Liver (tissue), 9 donors: ENCODE results near the gene SEPTIN10. TPM values are rescaled to one million over a fixed set of nuclear protein-coding genes. Genes with fewer than 3 reads are reported as not detected.

Experiments used
- DNase-seq: peaks from one replicate; pipeline ENCODE4 v3.0.0-alpha.2; 2017; ENCODE audit warnings: low spot score
- H3K27ac ChIP-seq, 2 donors: one replicate each; pipeline ENCODE4 v1.7.0; 2013; ENCODE audit warnings: inconsistent platforms in 2 of 2, low read length in 2 of 2, control low read depth in 1 of 2, low read depth in 1 of 2, mild to moderate bottlenecking in 1 of 2
- H3K27me3 ChIP-seq, 4 donors: one replicate each; pipeline versions ENCODE4 v1.6.1 to v1.7.0; 2013; ENCODE audit warnings: low read length in 3 of 4, inconsistent platforms in 1 of 4, mild to moderate bottlenecking in 1 of 4, moderate library complexity in 1 of 4; ENCODE audit not compliant: control insufficient read depth in 4 of 4, insufficient read depth in 4 of 4
- H3K36me3 ChIP-seq, 4 donors: one replicate each; pipeline versions ENCODE4 v1.6.1 to v1.7.0; 2013; ENCODE audit warnings: low read length in 3 of 4, mild to moderate bottlenecking in 3 of 4, low read depth in 1 of 4, moderate library complexity in 1 of 4; ENCODE audit not compliant: control insufficient read depth in 4 of 4, insufficient read depth in 3 of 4
- H3K4me1 ChIP-seq, 4 donors: one replicate each; pipeline versions ENCODE4 v1.6.1 to v1.7.0; 2013; ENCODE audit warnings: low read length in 3 of 4, mild to moderate bottlenecking in 3 of 4, moderate library complexity in 1 of 4; ENCODE audit not compliant: control insufficient read depth in 4 of 4, insufficient read depth in 4 of 4
- H3K4me3 ChIP-seq, 3 donors: one replicate each; pipeline versions ENCODE4 v1.6.1 to v1.7.0; 2013; ENCODE audit warnings: low read length in 3 of 3, control low read depth in 1 of 3, low read depth in 1 of 3, mild to moderate bottlenecking in 1 of 3
- H3K9ac ChIP-seq, 2 donors: one replicate each; pipeline ENCODE4 v1.7.0; 2013; ENCODE audit warnings: low read length in 2 of 2, mild to moderate bottlenecking in 2 of 2, moderate library complexity in 2 of 2, control low read depth in 1 of 2, low read depth in 1 of 2
- H3K9me3 ChIP-seq, 4 donors: one replicate each; pipeline versions ENCODE4 v1.6.1 to v1.7.0; 2013; ENCODE audit warnings: low read length in 3 of 4; ENCODE audit not compliant: control insufficient read depth in 4 of 4
- EGR1 ChIP-seq, 2 donors: IDR thresholded peaks; 2 replicates each; pipeline ENCODE4 v1.6.1; 2016 to 2018; ENCODE audit warnings: antibody characterized with exemption in 2 of 2, low read depth in 2 of 2
- FOXA1 ChIP-seq: IDR thresholded peaks from 2 replicates; pipeline ENCODE4 v1.6.1; 2016; ENCODE audit warnings: antibody characterized with exemption
- GABPA ChIP-seq, 2 donors: IDR thresholded peaks in 1 of 2; conservative IDR thresholded peaks in 1 of 2; 2 replicates each; pipeline ENCODE4 v1.6.1; 2016; ENCODE audit warnings: antibody characterized with exemption in 2 of 2, mild to moderate bottlenecking in 1 of 2, moderate library complexity in 1 of 2
- HNF4A ChIP-seq, 2 donors: conservative IDR thresholded peaks; 2 replicates each; pipeline ENCODE4 v1.6.1; 2016; ENCODE audit warnings: antibody characterized with exemption in 2 of 2, mild to moderate bottlenecking in 2 of 2
- JUND ChIP-seq, 2 donors: IDR thresholded peaks; 2 replicates each; pipeline ENCODE4 v1.6.1; 2016; ENCODE audit warnings: antibody characterized with exemption in 2 of 2
- NR2F2 ChIP-seq: IDR thresholded peaks from 2 replicates; pipeline ENCODE4 v1.6.1; 2016; ENCODE audit warnings: antibody characterized with exemption
- RAD21 ChIP-seq, 2 donors: IDR thresholded peaks; 2 replicates each; pipeline ENCODE4 v1.6.1; 2016; ENCODE audit warnings: antibody characterized with exemption in 2 of 2, mild to moderate bottlenecking in 2 of 2
- RXRA ChIP-seq, 2 donors: IDR thresholded peaks; 2 replicates each; pipeline ENCODE4 v1.6.1; 2017 to 2018; ENCODE audit warnings: antibody characterized with exemption in 2 of 2, mild to moderate bottlenecking in 1 of 2
- SP1 ChIP-seq: IDR thresholded peaks from 2 replicates; pipeline ENCODE4 v1.6.1; 2018; ENCODE audit warnings: antibody characterized with exemption, mild to moderate bottlenecking
- TAF1 ChIP-seq: conservative IDR thresholded peaks from 2 replicates; pipeline ENCODE4 v1.6.1; 2016; ENCODE audit warnings: antibody characterized with exemption, mild to moderate bottlenecking
- YY1 ChIP-seq: IDR thresholded peaks from 2 replicates; pipeline ENCODE4 v1.6.1; 2016; ENCODE audit warnings: antibody characterized with exemption, mild to moderate bottlenecking
- WGBS: extraction: QIAGEN DNeasy Blood & Tissue Kit; methylation state at CpG from one replicate; pipeline ENCODE4 v1.1.7; 2013; 5-methylcytosine and 5-hydroxymethylcytosine counted together
- polyA plus RNA-seq, 2 donors: library from polyadenylated mRNA; stranded (reverse) in 1 of 2; unstranded in 1 of 2; fragments of 200-250 nt in 1 of 2; fragments of >200 nt in 1 of 2; fragmentation: Nextera tagmentation in 1 of 2; extraction: Ambion mirVana in 1 of 2; gene quantifications; one replicate each; pipeline versions ENCODE4 v1.2.1 to v1.2.3, GENCODE V29; 2013 to 2015
- total RNA-seq, 2 donors: library from RNA; depleted of rRNA; stranded (reverse); fragments of >200 nt; gene quantifications; one replicate each; pipeline ENCODE4 v1.2.3, GENCODE V29; 2014
- TF ChIP-seq, protein P1 (sequence below): IDR thresholded peaks from 2 replicates; pipeline ENCODE4 v1.6.1; 2016; ENCODE audit warnings: antibody characterized with exemption, mild to moderate bottlenecking
- TF ChIP-seq, protein P2 (sequence below): IDR thresholded peaks from 2 replicates; pipeline ENCODE4 v1.6.1; 2016; ENCODE audit warnings: antibody characterized with exemption
- TF ChIP-seq, protein P3 (sequence below): fragments of 150-350 bp; IDR thresholded peaks from 2 replicates; pipeline ENCODE4 v1.5.1; 2017; ENCODE audit warnings: improper control_type of control experiment, low read depth, low read length; ENCODE audit not compliant: missing input control
- donor health status: healthy.
- donor health status: healthy.
- donor health status: healthy.
- donor health status: healthy.
- donor health status: healthy.

SEPTIN10 gene
- total and polyA plus RNA-seq, 4 donors, result 19.6 to 35.9 (median 20.1) TPM

DNA sequence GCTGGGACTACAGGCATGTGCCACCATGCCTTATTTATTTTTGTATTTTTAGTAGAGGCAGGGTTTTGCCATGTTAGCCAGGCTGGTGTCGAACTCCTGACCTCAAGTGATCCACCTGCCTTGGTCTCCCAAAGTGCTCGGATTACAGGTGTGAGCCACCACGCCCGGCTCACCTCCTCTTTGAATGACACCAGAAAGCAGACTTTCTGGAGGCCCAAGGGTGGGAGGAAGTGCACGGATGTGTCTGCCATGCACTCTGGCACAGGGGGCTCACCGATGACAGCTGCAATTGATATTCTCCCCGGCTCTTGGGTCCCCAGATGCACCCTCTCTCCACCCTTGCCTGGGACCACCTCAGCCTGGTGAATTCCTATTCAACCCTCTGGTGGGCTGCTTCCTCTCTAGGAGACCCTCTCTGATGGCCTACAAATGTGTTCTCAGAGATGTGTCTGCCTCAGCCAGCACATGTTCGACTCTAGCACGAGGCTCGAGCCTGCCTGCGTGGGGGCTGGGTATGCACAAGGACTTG lies 87.3 kb downstream of the SEPTIN10 start:
- DNase-seq, result no peak
- Histone ChIP-seq H3K27ac (no peak overlapping the region), H3K4me3 (no peak overlapping the region), H3K27me3 (no peaks in the 10 kb centered on the region), H3K36me3 (no peaks in the 10 kb centered on the region), H3K9me3 (no peaks in the 10 kb centered on the region), H3K4me1 (peaks cover 0 to 4% (median 1%) of the 10 kb centered on the region in 4 donors), H3K9ac (no peak overlapping the region)
- 92% methylated on average over 11 of the region's 11 CpGs for WGBS
- no peak for TF ChIP-seq HNF4A (conservative IDR thresholded peaks at IDR 0.05)
- TF ChIP-seq RXRA (IDR thresholded peaks at IDR 0.05), result no peak
- TF ChIP-seq, protein P1, sequence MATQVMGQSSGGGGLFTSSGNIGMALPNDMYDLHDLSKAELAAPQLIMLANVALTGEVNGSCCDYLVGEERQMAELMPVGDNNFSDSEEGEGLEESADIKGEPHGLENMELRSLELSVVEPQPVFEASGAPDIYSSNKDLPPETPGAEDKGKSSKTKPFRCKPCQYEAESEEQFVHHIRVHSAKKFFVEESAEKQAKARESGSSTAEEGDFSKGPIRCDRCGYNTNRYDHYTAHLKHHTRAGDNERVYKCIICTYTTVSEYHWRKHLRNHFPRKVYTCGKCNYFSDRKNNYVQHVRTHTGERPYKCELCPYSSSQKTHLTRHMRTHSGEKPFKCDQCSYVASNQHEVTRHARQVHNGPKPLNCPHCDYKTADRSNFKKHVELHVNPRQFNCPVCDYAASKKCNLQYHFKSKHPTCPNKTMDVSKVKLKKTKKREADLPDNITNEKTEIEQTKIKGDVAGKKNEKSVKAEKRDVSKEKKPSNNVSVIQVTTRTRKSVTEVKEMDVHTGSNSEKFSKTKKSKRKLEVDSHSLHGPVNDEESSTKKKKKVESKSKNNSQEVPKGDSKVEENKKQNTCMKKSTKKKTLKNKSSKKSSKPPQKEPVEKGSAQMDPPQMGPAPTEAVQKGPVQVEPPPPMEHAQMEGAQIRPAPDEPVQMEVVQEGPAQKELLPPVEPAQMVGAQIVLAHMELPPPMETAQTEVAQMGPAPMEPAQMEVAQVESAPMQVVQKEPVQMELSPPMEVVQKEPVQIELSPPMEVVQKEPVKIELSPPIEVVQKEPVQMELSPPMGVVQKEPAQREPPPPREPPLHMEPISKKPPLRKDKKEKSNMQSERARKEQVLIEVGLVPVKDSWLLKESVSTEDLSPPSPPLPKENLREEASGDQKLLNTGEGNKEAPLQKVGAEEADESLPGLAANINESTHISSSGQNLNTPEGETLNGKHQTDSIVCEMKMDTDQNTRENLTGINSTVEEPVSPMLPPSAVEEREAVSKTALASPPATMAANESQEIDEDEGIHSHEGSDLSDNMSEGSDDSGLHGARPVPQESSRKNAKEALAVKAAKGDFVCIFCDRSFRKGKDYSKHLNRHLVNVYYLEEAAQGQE, result no peak
- TF ChIP-seq, protein P2, sequence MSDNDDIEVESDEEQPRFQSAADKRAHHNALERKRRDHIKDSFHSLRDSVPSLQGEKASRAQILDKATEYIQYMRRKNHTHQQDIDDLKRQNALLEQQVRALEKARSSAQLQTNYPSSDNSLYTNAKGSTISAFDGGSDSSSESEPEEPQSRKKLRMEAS, result no peak
- TF ChIP-seq EGR1 (IDR thresholded peaks at IDR 0.05; ENCODE audit: low read depth in 2 of 2), result no peak
- no peak for TF ChIP-seq TAF1
- TF ChIP-seq YY1, result no peak
- no peak for TF ChIP-seq SP1
- no peak for TF ChIP-seq JUND (IDR thresholded peaks at IDR 0.05)
- no peak for TF ChIP-seq RAD21 (IDR thresholded peaks at IDR 0.05)

DNA sequence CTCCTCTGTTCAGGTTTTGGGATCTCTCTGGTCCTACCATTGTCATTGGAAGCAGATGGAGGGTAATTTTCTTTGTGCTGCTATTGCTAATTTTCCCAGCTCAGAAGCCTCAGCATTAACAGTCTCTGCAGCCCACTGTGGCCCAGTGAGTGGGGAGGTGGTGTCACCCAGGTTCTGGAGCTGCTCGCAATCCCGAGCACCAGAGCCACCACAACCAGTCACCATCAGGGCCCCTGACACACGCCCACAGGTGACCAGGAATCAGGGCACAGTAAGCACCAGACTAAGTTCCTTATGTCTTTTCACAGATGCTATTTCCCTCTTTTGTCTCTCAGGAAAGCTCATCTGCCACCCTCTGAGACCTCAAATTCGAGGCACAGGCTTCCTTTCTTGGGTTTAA lies 87.9 kb downstream of the SEPTIN10 start:
- H3K36me3 ChIP-seq, result no peaks in the 10 kb centered on the region
- no peak for DNase-seq
- peaks cover 0 to 5% (median 1%) of the 10 kb centered on the region in 4 donors for H3K4me1 ChIP-seq
- no peak overlapping the region for H3K9ac ChIP-seq
- H3K27ac ChIP-seq, result no peak overlapping the region
- no peak overlapping the region for H3K4me3 ChIP-seq
- 76% methylated on average over 4 of the region's 4 CpGs for WGBS
- no peaks in the 10 kb centered on the region for H3K27me3 ChIP-seq
- no peak for TF ChIP-seq GABPA (IDR thresholded peaks at IDR 0.05 in 1 of 2, conservative IDR thresholded peaks at IDR 0.05 in 1 of 2)
- no peak for TF ChIP-seq FOXA1
- TF ChIP-seq HNF4A (conservative IDR thresholded peaks at IDR 0.05), result no peak
- no peak for TF ChIP-seq SP1
- TF ChIP-seq NR2F2, result no peak
- H3K9me3 ChIP-seq, result no peaks in the 10 kb centered on the region

DNA sequence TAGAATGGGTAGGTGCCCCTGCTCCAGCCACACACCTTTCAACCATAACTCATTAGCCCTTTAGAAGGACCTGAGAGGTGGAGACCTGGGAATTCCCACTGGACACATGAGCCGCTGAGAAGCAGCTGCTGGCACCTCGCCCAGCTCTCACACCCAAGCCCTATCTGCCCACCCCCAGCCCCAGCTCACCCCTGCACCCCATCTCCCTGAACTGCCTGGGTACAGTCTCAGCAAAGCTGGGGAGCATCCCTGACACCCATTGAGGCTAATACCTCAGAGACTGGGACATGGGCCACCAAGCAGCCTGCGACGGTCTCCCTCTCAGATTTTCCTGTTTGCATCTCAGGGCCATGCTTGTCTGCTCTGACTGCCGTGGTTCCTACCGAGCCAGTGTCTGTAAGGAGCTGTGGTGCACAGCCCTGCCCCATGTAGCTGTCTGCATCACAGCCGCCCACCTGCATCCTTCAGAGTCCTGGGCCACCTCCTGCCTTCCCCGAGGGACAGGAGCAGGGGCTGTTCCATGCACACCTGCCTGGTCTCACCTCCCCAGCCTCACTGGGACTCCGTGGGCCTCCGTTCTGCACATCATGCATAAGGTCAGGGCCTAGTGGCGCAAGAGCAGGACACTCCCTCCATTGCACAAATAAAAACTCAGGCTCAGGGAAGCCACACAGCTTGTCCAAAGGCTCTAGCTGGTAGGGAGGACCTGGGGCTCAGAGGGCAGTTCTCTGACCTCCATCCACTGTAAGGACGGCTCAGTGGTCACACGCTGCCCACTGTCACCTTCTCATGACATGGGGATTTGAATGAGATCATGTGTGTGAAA lies 90.0 kb downstream of the SEPTIN10 start:
- no peak overlapping the region for H3K27ac ChIP-seq
- no peaks in the 10 kb centered on the region for H3K9me3 ChIP-seq
- DNase-seq, result no peak
- TF ChIP-seq JUND (IDR thresholded peaks at IDR 0.05) (no peak), RXRA (IDR thresholded peaks at IDR 0.05) (no peak), HNF4A (conservative IDR thresholded peaks at IDR 0.05) (peak in 1 of 2 donors; percentile 13), TAF1 (no peak)
- TF ChIP-seq, protein P3, sequence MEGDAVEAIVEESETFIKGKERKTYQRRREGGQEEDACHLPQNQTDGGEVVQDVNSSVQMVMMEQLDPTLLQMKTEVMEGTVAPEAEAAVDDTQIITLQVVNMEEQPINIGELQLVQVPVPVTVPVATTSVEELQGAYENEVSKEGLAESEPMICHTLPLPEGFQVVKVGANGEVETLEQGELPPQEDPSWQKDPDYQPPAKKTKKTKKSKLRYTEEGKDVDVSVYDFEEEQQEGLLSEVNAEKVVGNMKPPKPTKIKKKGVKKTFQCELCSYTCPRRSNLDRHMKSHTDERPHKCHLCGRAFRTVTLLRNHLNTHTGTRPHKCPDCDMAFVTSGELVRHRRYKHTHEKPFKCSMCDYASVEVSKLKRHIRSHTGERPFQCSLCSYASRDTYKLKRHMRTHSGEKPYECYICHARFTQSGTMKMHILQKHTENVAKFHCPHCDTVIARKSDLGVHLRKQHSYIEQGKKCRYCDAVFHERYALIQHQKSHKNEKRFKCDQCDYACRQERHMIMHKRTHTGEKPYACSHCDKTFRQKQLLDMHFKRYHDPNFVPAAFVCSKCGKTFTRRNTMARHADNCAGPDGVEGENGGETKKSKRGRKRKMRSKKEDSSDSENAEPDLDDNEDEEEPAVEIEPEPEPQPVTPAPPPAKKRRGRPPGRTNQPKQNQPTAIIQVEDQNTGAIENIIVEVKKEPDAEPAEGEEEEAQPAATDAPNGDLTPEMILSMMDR, result no peak
- H3K36me3 ChIP-seq, result no peaks in the 10 kb centered on the region
- WGBS, result 84% methylated on average over 13 of the region's 13 CpGs
- H3K9ac ChIP-seq, result no peak overlapping the region
- H3K27me3 ChIP-seq, result no peaks in the 10 kb centered on the region
- peaks cover 0 to 5% (median 1%) of the 10 kb centered on the region in 4 donors for H3K4me1 ChIP-seq
- H3K4me3 ChIP-seq, result no peak overlapping the region
